B cell (primary cell): ENCODE data around the gene SPTBN1. TPM values are rescaled to one million over a fixed set of nuclear protein-coding genes. Genes with fewer than 3 reads are reported as not detected.

ENCODE experiments used
- ATAC-seq: fragments of 200-7000 bp; cut with Tn5 transposase; one replicate; pipeline ENCODE4 v1.10.0; 2021; ENCODE audit warnings: low read depth, mild to moderate bottlenecking, moderate number of reproducible peaks, moderate library complexity
- CTCF ChIA-PET: fragments of 350-600 bp; sonication (Branson Sonifier 250); formaldehyde crosslinking; loops from one replicate; lab custom pipeline; 2021; ENCODE audit warnings: antibody characterized with exemption, inconsistent platforms; lab: Charles Lee
- POLR2A ChIA-PET: fragments of 350-600 bp; sonication (Branson Sonifier 250); formaldehyde crosslinking; loops from one replicate; lab custom pipeline; 2021; ENCODE audit warnings: antibody characterized with exemption; lab: Charles Lee
- DNase-seq: peaks from one replicate; pipeline ENCODE4 v3.0.0; 2013
- H2AFZ ChIP-seq: 2 replicates; pipeline ENCODE4 v1.6.1; 2012; ENCODE audit warnings: mild to moderate bottlenecking, low read depth, low read length; ENCODE audit not compliant: insufficient read depth, poor library complexity, severe bottlenecking
- H3K27ac ChIP-seq, 2 donors: 1 replicate in 1 of 2; 2 replicates in 1 of 2; pipeline ENCODE4 v1.5.1; 2012 to 2013; ENCODE audit warnings: low read length in 2 of 2, mild to moderate bottlenecking in 2 of 2, moderate library complexity in 1 of 2
- H3K27me3 ChIP-seq, 4 experiments: fragments of 200-600 bp in 1 of 4; sonication (generic) in 1 of 4; replicated peaks in 1 of 4; 1 replicate in 2 of 4; 2 replicates in 2 of 4; pipeline versions ENCODE4 v1.6.1 to v1.7.0; 2013 to 2016; ENCODE audit warnings: low read length in 3 of 4, mild to moderate bottlenecking in 2 of 4, mixed read lengths in 1 of 4, moderate library complexity in 1 of 4; ENCODE audit not compliant: insufficient read depth in 4 of 4, control insufficient read depth in 3 of 4; ENCODE audit errors: control extremely low read depth in 1 of 4
- H3K36me3 ChIP-seq, 2 experiments: replicated peaks in 1 of 2; 1 replicate in 1 of 2; 2 replicates in 1 of 2; pipeline versions ENCODE4 v1.6.1 to v1.7.1; 2013; ENCODE audit warnings: low read length in 1 of 2; ENCODE audit not compliant: insufficient read depth in 2 of 2, control insufficient read depth in 1 of 2; ENCODE audit errors: control extremely low read depth in 1 of 2, extremely low read depth in 1 of 2
- H3K4me1 ChIP-seq, 2 donors: fragments of 200-600 bp in 1 of 2; sonication (generic) in 1 of 2; 1 replicate in 1 of 2; 2 replicates in 1 of 2; pipeline versions ENCODE4 v1.5.1 to v1.6.1; 2013 to 2017; ENCODE audit warnings: low read length in 2 of 2; ENCODE audit not compliant: control insufficient read depth in 2 of 2, insufficient read depth in 2 of 2
- H3K4me2 ChIP-seq: replicated peaks from 2 replicates; pipeline ENCODE3; 2012; ENCODE audit warnings: mild to moderate bottlenecking, low read depth, low read length; ENCODE audit not compliant: poor library complexity, severe bottlenecking
- H3K4me3 ChIP-seq, 5 experiments: fragments of 200-600 bp in 1 of 5; sonication (generic) in 1 of 5; 1 replicate in 3 of 5; 2 replicates in 2 of 5; pipeline versions ENCODE4 v1.5.1 to v1.7.0; 2011 to 2016; ENCODE audit warnings: low read length in 4 of 5, mild to moderate bottlenecking in 4 of 5, low read depth in 2 of 5, control low read depth in 1 of 5, moderate library complexity in 1 of 5; ENCODE audit not compliant: insufficient read depth in 1 of 5; ENCODE audit errors: control extremely low read depth in 1 of 5, extremely low read depth in 1 of 5
- H3K79me2 ChIP-seq: fragments of 200-600 bp; sonication (generic); one replicate; pipeline ENCODE4 v1.6.0; 2016; ENCODE audit warnings: low read length; ENCODE audit not compliant: control insufficient read depth, insufficient read depth
- H3K9ac ChIP-seq: fragments of 200-600 bp; sonication (generic); 2 replicates; pipeline ENCODE4 v1.6.1; 2017; ENCODE audit warnings: mild to moderate bottlenecking, low read length, moderate library complexity
- H3K9me3 ChIP-seq, 3 donors: one replicate each; pipeline versions ENCODE4 v1.6.1 to v1.7.1; 2013; ENCODE audit warnings: low read length in 2 of 3; ENCODE audit not compliant: control insufficient read depth in 2 of 3, insufficient read depth in 1 of 3; ENCODE audit errors: control extremely low read depth in 1 of 3
- H4K20me1 ChIP-seq: 2 replicates; pipeline ENCODE4 v1.6.0; 2012; ENCODE audit warnings: mild to moderate bottlenecking, low read length; ENCODE audit not compliant: insufficient read depth, control insufficient read depth, poor library complexity, severe bottlenecking
- H3K27ac Mint-ChIP-seq: one replicate; pipeline ENCODE4 v1.8.0; 2021; ENCODE audit warnings: mixed read lengths
- H3K27me3 Mint-ChIP-seq: one replicate; pipeline ENCODE4 v1.8.0; 2021; ENCODE audit warnings: mixed read lengths
- H3K4me1 Mint-ChIP-seq: one replicate; pipeline ENCODE4 v1.8.0; 2021; ENCODE audit warnings: mixed read lengths
- H3K4me3 Mint-ChIP-seq: one replicate; pipeline ENCODE4 v1.8.0; 2021; ENCODE audit warnings: mixed read lengths
- H3K9me3 Mint-ChIP-seq: one replicate; pipeline ENCODE4 v1.8.0; 2022; ENCODE audit warnings: mixed read lengths; ENCODE audit not compliant: insufficient read depth
- CTCF ChIP-seq: fragments of 200-600 bp; IDR thresholded peaks from one replicate; pipeline ENCODE4 v1.8.0; 2022; ENCODE audit warnings: antibody characterized with exemption, mild to moderate bottlenecking
- EZH2 ChIP-seq: IDR thresholded peaks from 2 replicates; pipeline ENCODE4 v1.6.1; 2012; ENCODE audit warnings: borderline replicate concordance, low read depth, mild to moderate bottlenecking, moderate library complexity, low read length; ENCODE audit not compliant: insufficient read depth, poor library complexity, severe bottlenecking
- WGBS: methylation state at CpG from one replicate; pipeline ENCODE4 v1.1.5; 2013; ENCODE audit warnings: missing lambda C conversion rate; ENCODE audit not compliant: insufficient coverage; 5-methylcytosine and 5-hydroxymethylcytosine counted together
- intact Hi-C: fragments of 100-400 bp; cut with micrococcal nuclease; formaldehyde crosslinking; loops from one replicate; pipeline ENCODE4 v1.10.0; 2022
- polyA plus RNA-seq: library from polyadenylated mRNA; depleted of rRNA; stranded (reverse); fragments of >200 nt; gene quantifications from 2 replicates; pipeline ENCODE4 v1.2.3, GENCODE V29; 2012
- total RNA-seq, 2 donors: library from RNA; stranded (reverse); fragments of 120-200 nt in 1 of 2; gene quantifications; 1 replicate in 1 of 2; 2 replicates in 1 of 2; pipeline versions ENCODE4 v1.2.3 to v1.2.4, GENCODE V29; 2013 to 2022

The SPTBN1 gene
- total and polyA plus RNA-seq, 2 donors (not counting 1 experiment from before 2014, with no cell fraction given), result 43.7 to 144 TPM

- Mint-ChIP-seq H3K9me3 (no peaks in the 10 kb centered on the region), H3K27me3 (no peaks in the 10 kb centered on the region), H3K27ac (no peak overlapping the region), H3K4me1 (peaks cover 13% of the 10 kb centered on the region), H3K4me3 (no peak overlapping the region)
- H4K20me1 ChIP-seq, result no peaks in the 10 kb centered on the region
- no peak overlapping the region for H3K4me2 ChIP-seq
- ATAC-seq (no peak), DNase-seq (no peak)
- no peak overlapping the region for H2AFZ ChIP-seq
- no peak overlapping the region for H3K9ac ChIP-seq
- WGBS, result 100% methylated on average over 3 of the region's 5 CpGs
- H3K4me1 ChIP-seq, result peaks cover 0 to 4% of the 10 kb centered on the region in 2 donors
- no peak overlapping the region for H3K27ac ChIP-seq
- H3K79me2 ChIP-seq, result no peaks in the 10 kb centered on the region
- POLR2A ChIA-PET, result no interaction called here
- intact Hi-C loops, result no loop called here
- no peaks in the 10 kb centered on the region for H3K9me3 ChIP-seq
- H3K36me3 ChIP-seq, result no peaks in the 10 kb centered on the region
- TF ChIP-seq EZH2 (no peak), CTCF (no peak)
- CTCF ChIA-PET, result interaction anchor here (1.3 kb wide), 1 partner anchor 166 kb away, joined by 3 read pairs; no protein-coding TSS in a partner anchor
- no peak overlapping the region for H3K4me3 ChIP-seq
- no peaks in the 10 kb centered on the region for H3K27me3 ChIP-seq
These were observed 82.4 kb downstream of the SPTBN1 start for GRCh38 chr2:54538537-54538936.

GRCh38 chr2:54539683-54540082 lies 83.6 kb downstream of the SPTBN1 start:
- WGBS, result 94% methylated on average over 2 of the region's 6 CpGs
- ChIA-PET POLR2A (no interaction called here), CTCF (interaction anchor here (1.1 to 1.5 kb wide), 3 partner anchors 125 to 166 kb away, joined by 3 read pairs; no protein-coding TSS in a partner anchor)
- H3K4me3 Mint-ChIP-seq, result no peak overlapping the region
- DNase-seq, result no peak
- H3K27me3 Mint-ChIP-seq, result no peaks in the 10 kb centered on the region
- H2AFZ ChIP-seq, result no peak overlapping the region
- no peak overlapping the region for H3K4me2 ChIP-seq
- no peaks in the 10 kb centered on the region for H3K36me3 ChIP-seq
- H3K27ac ChIP-seq, result no peak overlapping the region
- H3K27me3 ChIP-seq, result no peaks in the 10 kb centered on the region
- no peak for ATAC-seq
- no peaks in the 10 kb centered on the region for H3K9me3 Mint-ChIP-seq
- no peak overlapping the region for H3K4me3 ChIP-seq
- peaks cover 13% of the 10 kb centered on the region for H3K4me1 Mint-ChIP-seq
- peaks cover 0 to 6% of the 10 kb centered on the region in 2 donors for H3K4me1 ChIP-seq
- no peaks in the 10 kb centered on the region for H3K9me3 ChIP-seq
- H4K20me1 ChIP-seq, result no peaks in the 10 kb centered on the region
- TF ChIP-seq EZH2 (no peak), CTCF (no peak)
- no peak overlapping the region for H3K27ac Mint-ChIP-seq
- intact Hi-C loops, result no loop called here
- no peaks in the 10 kb centered on the region for H3K79me2 ChIP-seq
- no peak overlapping the region for H3K9ac ChIP-seq
